H9 (cell line): ENCODE measurements around the gene UQCC3. TPM values are rescaled to one million over a fixed set of nuclear protein-coding genes. Genes with fewer than 3 reads are reported as not detected.
A peak's percentile ranks its signal among the peaks of the same experiment; 100 is the strongest.

Experiments used
- DNase-seq: peaks from one replicate; pipeline ENCODE4 v3.0.0-alpha.2; 2017
- H2AFZ ChIP-seq: one replicate; pipeline ENCODE4 v1.6.1; 2013; ENCODE audit warnings: mild to moderate bottlenecking, low read length, control low read depth, moderate library complexity
- H2AK5ac ChIP-seq: 2 replicates; pipeline ENCODE4 v1.6.1; 2013; ENCODE audit warnings: low read length, control low read depth, mixed read lengths; ENCODE audit not compliant: insufficient read length
- H2BK120ac ChIP-seq: one replicate; pipeline ENCODE4 v1.6.1; 2013; ENCODE audit warnings: low read depth, mild to moderate bottlenecking, low read length, control low read depth, inconsistent platforms; ENCODE audit not compliant: poor library complexity, severe bottlenecking
- H2BK12ac ChIP-seq: 2 replicates; pipeline ENCODE4 v1.6.1; 2013; ENCODE audit warnings: low read length, control low read depth, mixed read lengths, low read depth; ENCODE audit not compliant: insufficient read length
- H2BK15ac ChIP-seq: 2 replicates; pipeline ENCODE4 v1.6.1; 2013; ENCODE audit warnings: low read depth, low read length, control low read depth
- H2BK20ac ChIP-seq: one replicate; pipeline ENCODE4 v1.6.1; 2013; ENCODE audit warnings: low read depth, mild to moderate bottlenecking, low read length, control low read depth, inconsistent platforms; ENCODE audit not compliant: poor library complexity, severe bottlenecking
- H2BK5ac ChIP-seq: 2 replicates; pipeline ENCODE4 v1.6.1; 2013; ENCODE audit warnings: low read length, control low read depth, mixed read lengths; ENCODE audit not compliant: insufficient read length
- H3K14ac ChIP-seq: 2 replicates; pipeline ENCODE4 v1.6.1; 2013; ENCODE audit warnings: low read length, control low read depth; ENCODE audit not compliant: insufficient read depth
- H3K18ac ChIP-seq: 2 replicates; pipeline ENCODE4 v1.6.1; 2013; ENCODE audit warnings: low read depth, mild to moderate bottlenecking, mixed read lengths, low read length, control low read depth; ENCODE audit not compliant: insufficient read length
- H3K23ac ChIP-seq: 2 replicates; pipeline ENCODE4 v1.6.1; 2013; ENCODE audit warnings: low read length, control low read depth, mixed read lengths, low read depth; ENCODE audit not compliant: insufficient read length
- H3K23me2 ChIP-seq: 2 replicates; pipeline ENCODE4 v1.6.1; 2013; ENCODE audit warnings: low read depth, mild to moderate bottlenecking, mixed read lengths, low read length, control low read depth; ENCODE audit not compliant: insufficient read length, poor library complexity, severe bottlenecking
- H3K27ac ChIP-seq: 2 replicates; pipeline ENCODE4 v1.5.1; 2013; ENCODE audit warnings: low read length, control low read depth, mixed read lengths, low read depth; ENCODE audit not compliant: insufficient read length
- H3K27me3 ChIP-seq: 2 replicates; pipeline ENCODE4 v1.6.1; 2013; ENCODE audit warnings: low read length, control low read depth, inconsistent platforms; ENCODE audit not compliant: insufficient read depth
- H3K4ac ChIP-seq: 2 replicates; pipeline ENCODE4 v1.6.1; 2013; ENCODE audit warnings: low read depth, mild to moderate bottlenecking, control low read depth, inconsistent platforms, low read length, moderate library complexity
- H3K4me1 ChIP-seq: 2 replicates; pipeline ENCODE4 v1.6.1; 2013; ENCODE audit warnings: low read length, control low read depth, inconsistent platforms; ENCODE audit not compliant: insufficient read depth
- H3K4me2 ChIP-seq: 2 replicates; pipeline ENCODE4 v1.6.1; 2013; ENCODE audit warnings: low read length, control low read depth, mixed read lengths; ENCODE audit not compliant: insufficient read length, insufficient read depth
- H3K56ac ChIP-seq: 2 replicates; pipeline ENCODE4 v1.6.1; 2013; ENCODE audit warnings: low read depth, mild to moderate bottlenecking, mixed read lengths, low read length, control low read depth; ENCODE audit not compliant: insufficient read length
- H3K79me1 ChIP-seq: 2 replicates; pipeline ENCODE4 v1.6.1; 2013; ENCODE audit warnings: low read depth, mild to moderate bottlenecking, moderate library complexity, low read length, control low read depth, inconsistent platforms; ENCODE audit not compliant: insufficient read depth, poor library complexity, severe bottlenecking
- H3K79me2 ChIP-seq: 2 replicates; pipeline ENCODE4 v1.6.1; 2013; ENCODE audit warnings: low read length, control low read depth, inconsistent platforms; ENCODE audit not compliant: insufficient read depth
- H3K9ac ChIP-seq: 2 replicates; pipeline ENCODE4 v1.6.1; 2013; ENCODE audit warnings: low read length, control low read depth, mixed read lengths; ENCODE audit not compliant: insufficient read length; ENCODE audit errors: extremely low read depth
- H3K9me3 ChIP-seq: one replicate; pipeline ENCODE4 v1.6.1; 2013; ENCODE audit warnings: low read depth, low read length, inconsistent platforms; ENCODE audit not compliant: control insufficient read depth
- H3T11ph ChIP-seq: one replicate; pipeline ENCODE4 v1.6.1; 2013; ENCODE audit warnings: mild to moderate bottlenecking, low read length, control low read depth, inconsistent platforms
- H4K20me1 ChIP-seq: one replicate; pipeline ENCODE4 v1.6.1; 2013; ENCODE audit not compliant: control insufficient read depth, insufficient read length, insufficient read depth
- H4K5ac ChIP-seq: 2 replicates; pipeline ENCODE4 v1.6.1; 2013; ENCODE audit warnings: low read depth, mild to moderate bottlenecking, mixed read lengths, low read length, control low read depth; ENCODE audit not compliant: insufficient read length
- H4K8ac ChIP-seq: replicated peaks from 2 replicates; pipeline ENCODE4 v1.6.1; 2013; ENCODE audit warnings: low read length, control low read depth, mixed read lengths, low read depth; ENCODE audit not compliant: insufficient read length
- H4K91ac ChIP-seq: 2 replicates; pipeline ENCODE4 v1.6.1; 2013; ENCODE audit warnings: low read depth, mild to moderate bottlenecking, moderate library complexity, mixed read lengths, low read length, control low read depth; ENCODE audit not compliant: insufficient read length
- H3K27ac Mint-ChIP-seq, 3 experiments: 2 replicates in 2 of 3; 3 replicates in 1 of 3; pipeline ENCODE4 v1.8.0; 2020 to 2021; ENCODE audit warnings: mixed read lengths in 3 of 3, mild to moderate bottlenecking in 1 of 3, moderate library complexity in 1 of 3
- H3K27me3 Mint-ChIP-seq: 2 replicates; pipeline ENCODE4 v1.8.0; 2021; ENCODE audit warnings: low read depth, mild to moderate bottlenecking, moderate library complexity, mixed read lengths
- H3K36me3 Mint-ChIP-seq, 3 experiments: 2 replicates in 2 of 3; 3 replicates in 1 of 3; pipeline ENCODE4 v1.8.0; 2020 to 2021; ENCODE audit warnings: low read depth in 3 of 3, mixed read lengths in 3 of 3; ENCODE audit not compliant: insufficient read depth in 1 of 3
- H3K4me1 Mint-ChIP-seq, 2 experiments: 2 replicates each; pipeline ENCODE4 v1.8.0; 2020; ENCODE audit warnings: mixed read lengths in 2 of 2
- H3K4me3 Mint-ChIP-seq, 2 experiments: 2 replicates in 1 of 2; 3 replicates in 1 of 2; pipeline ENCODE4 v1.8.0; 2020 to 2021; ENCODE audit warnings: mild to moderate bottlenecking in 2 of 2, mixed read lengths in 2 of 2, moderate library complexity in 1 of 2
- H3K9me3 Mint-ChIP-seq, 2 experiments: 2 replicates in 1 of 2; 3 replicates in 1 of 2; pipeline ENCODE4 v1.8.0; 2020; ENCODE audit warnings: mild to moderate bottlenecking in 2 of 2, mixed read lengths in 2 of 2, moderate library complexity in 1 of 2
- CTCF ChIP-seq: fragments of 200-600 bp; sonication (generic); conservative IDR thresholded peaks from 3 replicates; pipeline ENCODE4 v1.8.0; 2021; ENCODE audit warnings: antibody characterized with exemption, mild to moderate bottlenecking
- WGBS: extraction: QIAGEN DNeasy Blood & Tissue Kit; methylation state at CpG from one replicate; pipeline ENCODE4 v1.1.7; 2013; ENCODE audit warnings: missing lambda C conversion rate, low lambda C conversion rate, mixed read lengths; ENCODE audit not compliant: insufficient read length; ENCODE audit errors: extremely low coverage; 5-methylcytosine and 5-hydroxymethylcytosine counted together
- total RNA-seq: library from RNA; stranded (reverse); gene quantifications from 2 replicates; pipeline ENCODE4 v1.2.1, GENCODE V29; 2021

The UQCC3 gene
- total RNA-seq, 1 experiment from 2014 or later: 11.1 TPM

DNA sequence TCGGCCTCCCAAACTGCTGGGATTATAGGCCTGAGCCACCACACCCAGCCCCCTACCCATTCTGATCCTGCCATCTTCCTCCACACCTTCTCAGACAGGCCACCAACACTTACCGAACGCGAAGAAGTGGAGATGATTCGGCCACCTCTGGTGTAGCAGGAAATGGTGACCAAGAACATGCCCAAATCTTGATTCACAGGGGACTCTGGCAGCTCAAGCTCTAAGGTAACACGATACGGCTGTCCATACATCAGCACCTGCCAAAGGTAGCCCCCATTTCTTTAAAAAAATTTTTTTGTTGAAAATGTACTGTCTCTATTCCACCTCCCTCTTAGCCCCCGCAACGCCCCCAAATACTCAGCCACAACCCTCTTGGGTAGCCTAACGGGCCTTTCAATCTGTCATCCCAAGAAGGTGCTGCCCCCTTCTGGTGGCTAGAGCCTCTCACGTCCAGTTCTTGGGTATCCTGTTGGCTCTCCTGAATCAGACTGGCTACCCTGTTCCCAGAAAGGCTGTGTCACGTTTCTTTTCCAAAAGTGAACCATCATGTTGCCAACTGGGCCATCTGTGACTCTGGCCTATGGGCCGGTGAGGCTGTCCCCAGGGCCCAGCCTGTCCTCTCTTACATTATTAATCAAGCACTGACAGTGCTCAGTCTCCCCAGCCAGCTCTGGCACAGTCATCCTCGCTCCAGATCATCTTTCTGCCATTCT lies 23.1 kb downstream of the UQCC3 start:
- H3K4me3 Mint-ChIP-seq: no peak overlapping the region

More for the DNA sequence above, 23.1 kb downstream of the UQCC3 start:
- Histone ChIP-seq H2BK5ac (no peak overlapping the region), H3K4ac (no peak overlapping the region), H3K27ac (no peak overlapping the region), H3K9me3 (no peaks in the 10 kb centered on the region), H3K14ac (no peak overlapping the region; the same call in 1 of the 2 replicates), H3K9ac (no peak overlapping the region), H3K23ac (no peak overlapping the region), H2BK20ac (no peak overlapping the region), H2BK15ac (no peak overlapping the region), H3K4me2 (no peak overlapping the region), H4K5ac (no peak overlapping the region), H2AK5ac (no peak overlapping the region), H3K79me2 (no peaks in the 10 kb centered on the region), H3T11ph (no peak overlapping the region), H2BK120ac (no peak overlapping the region), H3K4me1 (no peaks in the 10 kb centered on the region), H4K8ac (peak overlapping the region; percentile 77), H3K56ac (no peak overlapping the region), H4K20me1 (no peaks in the 10 kb centered on the region), H3K79me1 (no peaks in the 10 kb centered on the region), H2AFZ (no peak overlapping the region), H2BK12ac (no peak overlapping the region), H3K23me2 (no peaks in the 10 kb centered on the region), H4K91ac (no peak overlapping the region), H3K27me3 (no peaks in the 10 kb centered on the region), H3K18ac (no peak overlapping the region)
- peak; percentile 92 for TF ChIP-seq CTCF
- WGBS: no CpG with 5 or more reads among the region's 14 CpGs
- Mint-ChIP-seq H3K27ac (peak overlapping the region in 2 of 3 experiments; percentile 38 to 87; a peak in 4 of 7 replicates), H3K36me3 (peaks cover 16 to 45% (median 44%) of the 10 kb centered on the region in 3 experiments; a peak in 5 of 7 replicates), H3K27me3 (no peaks in the 10 kb centered on the region), H3K9me3 (no peaks in the 10 kb centered on the region; a peak in 2 of 5 replicates), H3K4me1 (peaks cover 0 to 8% of the 10 kb centered on the region in 2 experiments; a peak in 2 of 4 replicates)
- DNase-seq: peak; percentile 85
